Measurements from ENCODE around the gene FKRP.
A peak's percentile ranks its signal among the peaks of the same experiment; 100 is the strongest.
"Not testable (repeated sequence)": the region's sequence is repeated elsewhere in the genome, so short reads cannot be mapped to it uniquely, and the experiment has no call there.

Gene FKRP, protein sequence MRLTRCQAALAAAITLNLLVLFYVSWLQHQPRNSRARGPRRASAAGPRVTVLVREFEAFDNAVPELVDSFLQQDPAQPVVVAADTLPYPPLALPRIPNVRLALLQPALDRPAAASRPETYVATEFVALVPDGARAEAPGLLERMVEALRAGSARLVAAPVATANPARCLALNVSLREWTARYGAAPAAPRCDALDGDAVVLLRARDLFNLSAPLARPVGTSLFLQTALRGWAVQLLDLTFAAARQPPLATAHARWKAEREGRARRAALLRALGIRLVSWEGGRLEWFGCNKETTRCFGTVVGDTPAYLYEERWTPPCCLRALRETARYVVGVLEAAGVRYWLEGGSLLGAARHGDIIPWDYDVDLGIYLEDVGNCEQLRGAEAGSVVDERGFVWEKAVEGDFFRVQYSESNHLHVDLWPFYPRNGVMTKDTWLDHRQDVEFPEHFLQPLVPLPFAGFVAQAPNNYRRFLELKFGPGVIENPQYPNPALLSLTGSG

DNA sequence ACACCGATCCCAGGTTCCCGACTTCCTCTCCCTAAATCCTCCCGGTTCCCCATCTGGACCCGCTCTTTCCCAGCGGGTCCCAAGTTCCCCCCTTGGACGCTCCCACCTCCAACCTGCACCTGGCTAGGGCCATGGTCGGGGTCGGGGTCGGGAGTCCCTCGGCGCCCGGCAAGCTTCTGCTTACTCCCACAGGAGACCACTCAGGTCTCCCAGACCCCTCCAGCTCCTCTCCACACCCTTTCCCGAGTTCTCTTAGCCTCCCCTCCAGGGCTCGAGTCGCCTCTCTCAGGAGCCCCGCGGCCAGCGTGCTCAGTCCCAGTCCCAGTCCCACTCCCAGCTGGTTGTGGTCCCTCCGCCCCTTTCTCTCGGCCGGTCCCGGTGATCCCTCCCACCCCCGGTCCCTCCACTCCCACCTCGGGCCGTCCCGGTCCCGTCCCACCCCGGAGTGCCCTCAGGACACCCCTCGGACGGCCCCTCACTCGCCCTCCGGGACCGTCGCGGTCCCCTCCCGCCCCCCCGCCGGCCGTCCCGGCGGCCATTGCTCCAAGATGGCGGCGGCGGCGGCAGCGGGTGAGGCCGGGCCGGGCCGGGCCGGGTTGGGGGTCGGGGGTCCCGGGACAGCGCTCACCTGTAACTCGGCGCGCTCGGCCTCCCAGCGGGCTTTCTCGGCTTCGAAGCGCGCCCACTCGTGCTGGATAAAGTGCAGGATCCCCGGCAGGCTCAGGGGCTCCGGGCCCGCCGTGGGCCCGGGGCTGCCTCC is at the start of gene FKRP:
FKRP (plus strand) TSS at position 537 of the 760 bp plus-strand sequence. CDS start 9,394 bp downstream, outside the sequence.
- peak; percentile 44 for DNase-seq

DNA sequence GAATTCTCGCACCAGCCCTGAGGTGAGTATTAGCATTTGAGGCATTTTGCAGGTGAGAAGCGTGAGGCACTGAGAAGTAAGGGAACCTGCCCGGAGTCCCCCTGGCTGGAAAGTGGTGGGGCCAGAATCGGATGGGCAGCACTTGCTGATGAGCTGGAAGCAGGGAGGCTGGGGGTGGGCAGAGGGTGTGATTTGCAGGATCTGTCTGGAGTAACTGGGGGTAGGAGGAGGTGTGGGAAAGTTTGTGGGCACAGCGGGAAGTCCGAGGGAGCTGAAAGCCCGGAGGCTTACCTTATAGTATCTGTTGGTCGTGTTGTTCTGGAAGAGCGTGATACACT is 49.0 kb upstream of the FKRP start:
- DNase-seq: no peak

GRCh38 chr19:46697204-46697960 is 48.5 kb upstream of the FKRP start:
- DNase-seq: peak; percentile 69

- no peak for DNase-seq
These were observed 47.2 kb upstream of the FKRP start for GRCh38 chr19:46698395-46699321.

GRCh38 chr19:46700704-46701103 is 45.2 kb upstream of the FKRP start:
- no peak for DNase-seq

DNA sequence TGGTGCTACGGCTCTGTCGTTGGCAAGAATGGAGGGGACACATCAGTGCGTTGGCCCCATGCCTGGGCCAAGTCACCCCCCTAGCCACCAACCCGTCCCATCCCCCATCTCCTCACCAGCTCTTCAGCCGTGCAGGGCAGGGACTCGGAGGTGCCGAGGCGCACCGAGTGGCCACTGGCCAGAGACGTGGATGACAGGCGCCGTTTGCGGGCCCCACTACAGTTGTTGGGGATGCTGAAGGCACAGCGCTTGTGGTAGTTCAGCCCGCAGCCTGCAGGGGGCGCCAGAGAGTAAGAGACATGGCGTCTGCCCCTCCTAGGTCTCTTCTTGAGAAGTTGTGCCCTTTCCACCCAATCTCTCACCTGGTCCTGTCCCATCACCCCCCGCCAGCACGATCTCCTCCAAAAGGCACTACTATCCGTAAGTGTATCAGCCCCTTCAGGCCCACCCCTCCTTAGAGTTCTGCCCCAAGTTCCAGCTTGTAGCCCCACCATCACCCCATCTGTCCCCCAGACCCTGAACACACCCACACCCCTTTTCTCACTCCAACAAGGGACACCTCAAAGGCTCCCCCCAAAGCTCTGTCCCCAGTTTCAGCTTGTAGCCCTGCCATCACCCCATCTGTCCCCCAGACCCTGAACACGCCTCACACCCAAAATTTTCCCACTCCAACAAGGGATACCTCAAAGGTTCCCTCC is 41.3 kb upstream of the FKRP start:
- DNase-seq: peak; percentile 75

DNA sequence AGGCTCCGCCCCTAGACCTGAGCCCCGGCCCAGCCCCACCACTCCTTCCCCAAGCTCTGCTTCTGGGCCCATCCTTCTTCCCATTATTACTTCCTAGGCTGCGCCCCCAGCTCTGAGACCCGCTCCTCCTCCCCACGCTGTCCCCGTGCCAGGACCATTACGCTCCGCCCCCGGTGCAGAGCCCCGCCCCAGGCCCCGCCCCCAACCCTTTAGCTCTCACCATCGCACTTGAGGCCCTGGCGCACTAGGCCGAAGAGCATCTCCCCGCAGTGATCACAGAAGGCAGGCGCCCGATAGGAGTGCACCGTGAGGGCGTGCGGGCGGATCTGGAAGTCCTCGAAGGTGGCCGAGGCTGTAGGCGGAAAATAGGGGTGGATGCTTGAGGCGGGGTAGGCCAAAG is 35.2 kb upstream of the FKRP start:
- no peak for DNase-seq

GRCh38 chr19:46712768-46713338 is 33.0 kb upstream of the FKRP start:
- DNase-seq: not testable (repeated sequence)

- no peak for DNase-seq
These were observed 31.9 kb upstream of the FKRP start for GRCh38 chr19:46713781-46714443.

DNA sequence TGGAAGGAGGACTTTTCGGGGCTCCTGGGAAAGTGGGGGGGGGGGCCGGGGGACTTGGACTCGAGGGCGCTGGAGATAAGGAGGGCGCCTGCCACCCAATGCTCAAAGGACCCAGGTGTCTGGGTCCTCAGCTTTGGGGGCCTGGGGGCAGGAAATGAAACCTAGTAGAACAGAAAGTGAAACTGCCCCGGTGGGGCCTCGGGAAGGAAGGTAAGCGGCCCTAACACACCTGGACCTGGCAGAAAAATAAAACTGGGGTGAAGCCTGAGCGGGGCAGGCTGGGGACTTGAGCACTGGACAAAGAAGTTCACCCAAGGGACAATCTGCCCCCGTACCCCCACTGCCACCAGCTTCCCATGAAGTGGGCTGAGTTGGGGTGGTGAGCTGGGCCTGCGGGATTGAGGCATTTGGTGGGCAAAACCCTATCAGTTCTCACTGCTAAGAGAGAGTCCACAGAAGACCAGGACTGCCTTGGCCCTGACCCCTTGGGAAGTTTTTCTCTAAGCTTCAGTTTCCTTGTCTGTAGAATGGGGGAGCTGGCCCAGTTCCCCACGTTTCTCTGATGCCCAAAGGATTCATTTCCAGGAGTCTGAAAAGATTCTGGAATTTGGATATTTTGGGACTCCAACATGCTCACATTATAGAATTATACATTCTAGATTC is 31.3 kb upstream of the FKRP start:
- no peak for DNase-seq

DNA sequence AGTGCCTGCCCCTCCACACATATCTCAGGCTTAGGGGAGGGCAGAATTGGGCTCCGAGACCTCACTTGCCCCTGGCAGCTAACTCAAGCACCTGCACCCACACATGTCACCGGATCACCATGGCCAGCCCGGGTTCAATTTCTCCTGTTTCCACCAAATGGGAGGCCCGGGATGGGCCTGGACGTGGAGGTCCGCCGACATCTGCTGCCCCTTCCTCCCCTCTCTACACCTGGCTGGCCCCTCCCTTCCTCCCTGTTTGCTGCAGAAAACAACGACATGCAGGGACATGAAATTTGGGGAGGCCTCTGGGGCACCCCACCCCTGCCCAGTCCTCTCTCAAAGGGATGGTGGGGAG is 30.3 kb upstream of the FKRP start:
- no peak for DNase-seq

DNA sequence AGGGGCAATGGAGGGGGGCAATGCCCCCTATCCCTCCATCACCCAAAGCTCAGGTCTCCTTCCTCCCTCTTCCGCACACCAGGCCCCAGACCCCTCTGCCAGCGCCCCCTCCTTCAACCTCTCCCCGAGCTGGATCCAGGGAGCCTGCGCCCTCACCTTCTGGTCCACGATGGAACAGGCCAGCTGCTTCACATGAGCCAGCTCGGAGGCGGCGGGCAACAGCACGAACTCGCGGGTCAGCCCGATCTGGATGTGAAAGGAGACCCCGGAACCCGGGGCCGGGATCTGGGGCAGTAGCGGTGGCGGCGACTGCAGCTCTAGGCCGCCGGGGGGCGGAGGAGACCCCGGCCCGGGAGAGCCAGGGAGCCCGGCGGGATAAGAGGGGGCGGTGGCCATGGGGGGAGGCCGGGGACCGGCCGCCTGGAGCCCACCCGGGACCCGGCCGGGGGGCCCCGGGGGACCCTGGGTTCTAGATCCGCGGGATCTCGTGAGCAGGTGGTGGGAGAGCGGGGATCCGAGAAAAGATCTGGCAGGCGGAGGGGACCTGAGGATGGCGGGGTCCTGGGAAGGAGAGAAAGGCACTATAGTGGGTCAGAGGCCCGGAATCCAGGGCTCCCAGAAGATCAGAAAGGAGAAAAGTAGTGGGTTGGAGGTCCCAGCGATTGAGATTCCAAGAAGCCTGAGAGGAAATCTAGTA is 29.7 kb upstream of the FKRP start:
- DNase-seq: peak; percentile 51

- peak; percentile 65 for DNase-seq
These were observed 29.2 kb upstream of the FKRP start for GRCh38 chr19:46716672-46717033.

GRCh38 chr19:46717034-46717715 is 28.7 kb upstream of the FKRP start, which contains the start of gene PRKD2:
TSS of gene PRKD2 (minus strand) at chr19:46717114. CDS start at chr19:46716370, 744 bp downstream.
- DNase-seq: peak; percentile 89

GRCh38 chr19:46717716-46718143 is 28.1 kb upstream of the FKRP start:
- DNase-seq: peak; percentile 55

- peak; percentile 71 for DNase-seq
These were observed 27.5 kb upstream of the FKRP start for GRCh38 chr19:46718157-46718933.

GRCh38 chr19:46718934-46719622 is 26.8 kb upstream of the FKRP start:
- peak; percentile 42 for DNase-seq
